ENCODE results near the gene EPB41L4B.
"Not testable (repeated sequence)": the region's sequence is repeated elsewhere in the genome, so short reads cannot be mapped to it uniquely, and the experiment has no call there.

The EPB41L4B gene

DNA sequence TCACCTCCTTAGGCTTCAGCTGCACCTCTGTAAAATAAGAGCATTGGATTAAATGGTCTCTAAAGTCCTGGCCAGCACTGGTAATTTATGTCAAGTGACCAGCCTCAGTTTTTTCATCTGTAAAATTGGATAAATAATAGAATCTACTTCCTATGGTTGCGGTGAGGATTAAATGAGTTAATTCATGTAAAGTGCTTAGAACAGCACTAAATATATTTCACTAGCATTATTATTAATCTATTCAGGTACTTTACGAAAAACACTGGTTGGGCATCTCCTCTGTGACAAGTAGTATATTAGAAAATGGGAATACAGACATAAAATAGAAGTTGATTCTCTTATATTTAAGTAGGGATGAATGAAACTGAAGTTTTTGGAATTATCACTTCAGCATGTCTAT, 187.3 kb downstream of the EPB41L4B start:
- DNase-seq (ENCODE audit: low read depth in 2 of 2) = no peak
- H3K4me3 ChIP-seq (replicated peaks in 1 of 2; ENCODE audit: low read depth in 2 of 2, low read length in 2 of 2) = no peak overlapping the region
- TF ChIP-seq, protein P1, sequence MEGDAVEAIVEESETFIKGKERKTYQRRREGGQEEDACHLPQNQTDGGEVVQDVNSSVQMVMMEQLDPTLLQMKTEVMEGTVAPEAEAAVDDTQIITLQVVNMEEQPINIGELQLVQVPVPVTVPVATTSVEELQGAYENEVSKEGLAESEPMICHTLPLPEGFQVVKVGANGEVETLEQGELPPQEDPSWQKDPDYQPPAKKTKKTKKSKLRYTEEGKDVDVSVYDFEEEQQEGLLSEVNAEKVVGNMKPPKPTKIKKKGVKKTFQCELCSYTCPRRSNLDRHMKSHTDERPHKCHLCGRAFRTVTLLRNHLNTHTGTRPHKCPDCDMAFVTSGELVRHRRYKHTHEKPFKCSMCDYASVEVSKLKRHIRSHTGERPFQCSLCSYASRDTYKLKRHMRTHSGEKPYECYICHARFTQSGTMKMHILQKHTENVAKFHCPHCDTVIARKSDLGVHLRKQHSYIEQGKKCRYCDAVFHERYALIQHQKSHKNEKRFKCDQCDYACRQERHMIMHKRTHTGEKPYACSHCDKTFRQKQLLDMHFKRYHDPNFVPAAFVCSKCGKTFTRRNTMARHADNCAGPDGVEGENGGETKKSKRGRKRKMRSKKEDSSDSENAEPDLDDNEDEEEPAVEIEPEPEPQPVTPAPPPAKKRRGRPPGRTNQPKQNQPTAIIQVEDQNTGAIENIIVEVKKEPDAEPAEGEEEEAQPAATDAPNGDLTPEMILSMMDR (IDR thresholded peaks at IDR 0.05; ENCODE audit: low read depth, low read length) = no peak

DNA sequence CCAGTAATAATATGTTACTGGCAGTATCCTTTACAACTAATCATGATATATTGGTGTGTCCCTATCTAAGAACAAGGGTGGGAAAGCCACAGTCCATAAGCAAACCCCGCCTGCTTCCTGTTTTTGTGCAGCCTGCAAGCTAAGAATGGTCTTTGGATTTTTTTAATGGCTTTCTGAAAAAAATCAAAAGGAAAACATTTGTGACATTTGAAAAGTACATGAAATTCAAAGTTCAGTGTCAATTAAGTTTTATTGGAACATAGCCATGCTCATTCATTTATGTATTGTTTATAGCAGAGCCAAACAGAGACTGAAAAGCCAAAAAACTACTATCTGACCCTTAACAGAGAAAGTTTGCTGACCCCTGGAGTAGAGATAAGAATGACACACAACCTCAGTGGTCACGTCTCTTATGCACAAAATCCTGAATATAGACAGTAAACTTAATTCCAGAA, 188.3 kb downstream of the EPB41L4B start:
- DNase-seq (ENCODE audit: low read depth in 2 of 2) = no peak
- TF ChIP-seq, protein P1 (IDR thresholded peaks at IDR 0.05; ENCODE audit: low read depth, low read length) = no peak
- no peak overlapping the region for H3K4me3 ChIP-seq (replicated peaks in 1 of 2; ENCODE audit: low read depth in 2 of 2, low read length in 2 of 2)

DNA sequence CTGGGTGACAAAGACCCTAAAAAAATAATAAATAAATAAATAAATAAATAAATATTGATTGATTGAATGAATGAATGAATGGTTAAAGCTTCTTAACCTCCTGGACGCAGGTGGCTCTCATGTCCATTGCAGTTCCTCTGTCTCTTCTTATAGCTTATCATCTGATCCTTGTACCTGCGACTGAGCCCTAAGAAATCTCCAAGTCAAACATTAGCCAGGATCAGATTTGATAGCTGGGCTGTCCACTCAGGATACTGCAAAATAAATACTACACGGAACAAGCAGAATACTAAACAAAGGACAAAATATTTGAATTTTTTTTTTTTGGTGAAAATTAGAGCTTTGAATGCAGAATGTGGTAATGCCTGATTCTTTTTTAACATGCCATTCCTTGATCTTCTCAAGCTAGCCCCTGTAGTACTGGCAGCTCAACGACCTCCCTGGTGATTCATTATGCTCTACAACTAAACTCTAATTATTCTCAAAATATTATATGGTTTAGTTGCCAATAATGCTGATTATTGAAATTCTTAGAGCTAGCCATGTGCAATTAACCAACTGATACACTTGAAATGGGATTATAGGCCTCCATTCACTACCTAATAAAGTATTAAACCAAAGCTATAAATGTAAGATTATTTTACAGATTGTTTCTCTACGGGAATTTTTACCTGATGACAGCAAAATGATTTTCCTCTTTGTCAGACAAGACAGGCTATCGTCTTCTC, 191.2 kb downstream of the EPB41L4B start:
- TF ChIP-seq, protein P1 (IDR thresholded peaks at IDR 0.05; ENCODE audit: low read depth, low read length) = no peak
- DNase-seq (ENCODE audit: low read depth in 2 of 2) = no peak
- H3K4me3 ChIP-seq (replicated peaks in 1 of 2; ENCODE audit: low read depth in 2 of 2, low read length in 2 of 2) = no peak overlapping the region

DNA sequence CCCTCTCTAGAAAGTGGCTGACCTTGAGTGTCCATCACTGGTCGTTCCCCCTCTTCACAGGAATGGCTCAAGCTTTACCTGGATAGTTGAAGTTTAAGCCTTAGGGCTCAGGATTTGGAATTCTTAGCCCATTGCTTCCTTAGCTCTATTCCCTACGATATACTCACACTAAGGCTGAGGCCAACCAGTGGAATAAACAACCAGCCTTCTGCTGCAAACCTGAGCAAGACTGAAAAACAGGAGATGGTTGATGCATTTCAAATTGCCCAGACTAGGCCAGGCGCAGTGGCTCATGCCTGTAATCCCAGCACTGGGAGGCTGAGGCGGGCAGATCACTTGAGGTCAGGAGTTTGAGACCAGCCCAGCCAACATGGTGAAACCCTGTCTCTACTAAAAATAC, 194.2 kb downstream of the EPB41L4B start:
- H3K4me3 ChIP-seq (replicated peaks in 1 of 2; ENCODE audit: low read depth in 2 of 2, low read length in 2 of 2); DNase-seq (ENCODE audit: low read depth in 2 of 2): not testable (repeated sequence)

DNA sequence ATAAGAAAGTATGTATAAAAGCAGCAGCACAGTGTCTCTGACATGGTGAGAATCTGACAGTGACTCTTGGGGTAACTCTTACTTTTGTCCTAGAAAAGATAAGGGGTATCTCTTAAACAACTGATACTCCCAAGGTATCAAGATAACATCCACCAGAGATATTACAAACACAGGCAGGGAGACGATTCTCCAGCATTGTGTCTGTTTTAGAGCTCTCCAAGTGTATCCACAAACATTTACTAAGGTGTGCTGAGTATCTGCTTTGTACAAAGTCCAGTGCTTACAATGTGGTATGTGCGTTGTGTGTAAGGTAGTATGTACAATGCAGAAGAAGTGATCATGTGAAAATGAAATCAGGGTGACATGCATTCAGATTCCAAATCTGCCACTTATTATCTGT, 196.7 kb downstream of the EPB41L4B start:
- no peak for DNase-seq (ENCODE audit: low read depth in 2 of 2)
- TF ChIP-seq, protein P1 (IDR thresholded peaks at IDR 0.05; ENCODE audit: low read depth, low read length) = no peak

DNA sequence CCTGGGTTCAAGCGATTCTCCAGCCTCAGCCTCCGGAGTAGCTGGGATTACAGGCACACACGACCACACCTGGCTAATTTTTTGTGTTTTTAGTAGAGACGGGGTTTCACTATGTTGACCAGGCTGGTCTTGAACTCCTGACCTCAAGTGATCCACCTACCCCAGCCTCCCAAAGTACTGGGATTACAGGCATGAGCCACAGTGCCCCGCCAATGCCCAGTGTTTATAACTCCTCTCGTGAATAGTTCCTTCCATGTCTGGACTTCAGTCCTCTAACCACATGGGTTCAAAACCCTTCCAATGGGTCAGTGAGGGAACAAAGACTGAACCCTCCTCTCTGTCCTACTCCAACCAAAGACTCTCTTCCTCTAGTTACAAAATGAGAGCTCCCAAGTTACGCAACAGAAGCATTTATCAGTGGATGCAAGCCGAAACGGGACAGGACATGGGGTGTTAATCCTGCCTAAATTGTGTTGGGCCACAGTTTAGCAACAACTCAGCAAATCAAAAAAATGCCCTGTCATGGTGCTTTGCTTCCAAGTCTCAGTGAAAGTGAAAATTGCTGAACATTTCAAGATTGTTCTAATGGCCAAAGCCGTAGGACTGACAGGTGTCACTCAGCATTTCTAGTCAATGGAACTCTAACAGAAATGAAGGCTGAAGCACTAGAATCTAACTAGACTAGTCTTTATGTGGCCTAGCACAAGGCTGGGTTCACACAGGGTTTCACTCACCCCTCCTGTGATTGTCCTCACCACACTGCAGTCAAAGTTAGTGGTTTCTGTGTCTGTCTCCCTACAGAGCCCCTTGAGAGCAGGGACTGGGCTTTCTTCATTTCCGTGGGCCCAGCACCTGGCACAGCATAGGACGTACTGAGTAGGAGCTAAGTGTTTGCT, 197.9 kb downstream of the EPB41L4B start:
- TF ChIP-seq, protein P1 (IDR thresholded peaks at IDR 0.05; ENCODE audit: low read depth, low read length) = no peak
- no peak overlapping the region for H3K4me3 ChIP-seq (replicated peaks in 1 of 2; ENCODE audit: low read depth in 2 of 2, low read length in 2 of 2)

More for the DNA sequence above, 196.7 kb downstream of the EPB41L4B start:
- no peak overlapping the region for H3K4me3 ChIP-seq (replicated peaks in 1 of 2; ENCODE audit: low read depth in 2 of 2, low read length in 2 of 2)

More for the DNA sequence above, 197.9 kb downstream of the EPB41L4B start:
- DNase-seq (ENCODE audit: low read depth in 2 of 2) = no peak

Measured in cardiac fibroblast (primary cell).